Cardiac septum (tissue), 1 donor: ENCODE measurements around the gene CRYGN. TPM values are rescaled to one million over a fixed set of nuclear protein-coding genes. Genes with fewer than 3 reads are reported as not detected.

Experiments used
- DNase-seq: peaks from one replicate; pipeline ENCODE4 v3.0.0-alpha.2; 2020; ENCODE audit warnings: low spot score
- intact Hi-C: fragments of 100-400 bp; cut with DNase I; formaldehyde crosslinking; loops from one replicate; pipeline ENCODE4 v1.14.0; 2022
- total RNA-seq: library from RNA; stranded (reverse); fragmentation: NEBNext Ultra II Directional; extraction: Animal tissue kit (Norgen Biotek cat#: 25700); gene quantifications from one replicate; pipeline ENCODE4 v1.2.1, GENCODE V29; 2021
- donor health status: DM: no; HTN: no; CAD: no.

CRYGN gene
- total RNA-seq, 1 donor from 2014 or later = not detected

DNA sequence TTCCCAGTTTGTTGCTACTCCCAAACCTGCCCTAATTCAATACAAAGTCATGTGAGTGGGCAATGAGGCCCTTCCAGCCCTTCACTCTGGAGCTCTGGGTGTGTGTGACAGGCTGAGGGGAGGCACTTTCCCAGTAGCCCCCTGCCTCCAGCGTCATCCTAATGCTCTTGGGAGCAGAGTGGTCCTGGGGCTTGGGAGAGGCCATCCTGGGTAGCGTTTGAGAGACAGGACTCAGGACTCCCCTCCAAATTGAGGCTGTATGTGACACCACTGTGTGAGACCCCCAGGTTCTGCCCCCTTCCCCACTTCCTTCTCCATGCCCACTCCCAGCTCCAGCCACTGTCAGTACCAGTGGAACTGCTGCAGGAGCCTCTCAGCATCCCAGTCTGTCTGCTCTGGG is 6.5 kb upstream of the CRYGN start:
- no peak for DNase-seq
- intact Hi-C loops = no loop called here

DNA sequence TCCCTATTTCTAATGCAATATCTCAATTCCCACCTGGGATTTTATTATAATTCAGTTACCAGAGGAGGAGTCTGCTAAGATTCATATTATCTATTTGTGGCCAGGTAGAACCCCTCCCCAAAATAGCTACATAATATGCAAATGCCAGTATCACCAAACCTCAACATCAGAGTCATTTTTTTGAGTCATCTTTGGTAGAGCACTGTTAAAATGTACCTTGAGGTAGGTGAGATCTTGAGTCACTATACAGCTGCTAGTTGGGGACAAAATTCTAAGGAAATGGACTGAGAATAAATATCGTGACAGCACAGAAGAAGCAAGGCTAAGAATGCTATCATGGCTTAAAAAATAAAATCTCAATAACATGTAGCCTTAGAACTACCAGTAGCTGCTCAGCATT is 4.7 kb upstream of the CRYGN start:
- intact Hi-C loops = no loop called here
- DNase-seq = no peak

DNA sequence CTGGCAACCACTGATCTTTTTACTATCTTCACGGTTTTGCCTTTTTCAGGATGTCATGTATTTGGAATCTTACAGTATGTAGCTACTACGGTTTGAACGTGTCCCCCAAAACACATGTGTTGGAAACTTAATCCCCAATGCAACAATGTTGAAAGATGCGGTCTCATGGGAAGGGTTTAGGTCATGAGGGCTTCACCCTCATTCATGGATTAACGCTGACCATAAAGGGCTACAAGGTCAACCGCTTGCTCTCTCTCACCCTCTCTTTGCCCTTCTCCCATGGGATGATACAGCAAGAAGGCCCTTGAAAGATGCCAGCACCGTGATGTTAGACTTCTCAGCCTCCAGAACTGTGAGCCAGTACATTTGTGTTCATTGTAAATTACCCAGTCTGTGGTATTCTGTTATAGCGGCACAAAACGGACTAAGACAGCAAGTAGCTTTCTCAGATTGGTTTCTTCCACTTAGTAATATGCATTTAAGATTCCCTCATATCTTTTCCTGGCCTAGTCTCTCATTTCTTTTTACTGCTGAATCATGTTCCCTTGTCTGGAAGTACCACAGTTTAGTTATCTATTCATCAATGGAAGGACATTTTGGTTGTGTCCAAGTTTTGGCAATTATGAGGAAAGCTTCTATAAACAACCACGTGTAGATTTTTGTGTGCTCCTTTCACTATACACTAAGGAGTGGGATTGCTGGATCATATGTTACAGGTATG is 3.0 kb upstream of the CRYGN start:
- intact Hi-C loops = no loop called here
- DNase-seq = no peak

DNA sequence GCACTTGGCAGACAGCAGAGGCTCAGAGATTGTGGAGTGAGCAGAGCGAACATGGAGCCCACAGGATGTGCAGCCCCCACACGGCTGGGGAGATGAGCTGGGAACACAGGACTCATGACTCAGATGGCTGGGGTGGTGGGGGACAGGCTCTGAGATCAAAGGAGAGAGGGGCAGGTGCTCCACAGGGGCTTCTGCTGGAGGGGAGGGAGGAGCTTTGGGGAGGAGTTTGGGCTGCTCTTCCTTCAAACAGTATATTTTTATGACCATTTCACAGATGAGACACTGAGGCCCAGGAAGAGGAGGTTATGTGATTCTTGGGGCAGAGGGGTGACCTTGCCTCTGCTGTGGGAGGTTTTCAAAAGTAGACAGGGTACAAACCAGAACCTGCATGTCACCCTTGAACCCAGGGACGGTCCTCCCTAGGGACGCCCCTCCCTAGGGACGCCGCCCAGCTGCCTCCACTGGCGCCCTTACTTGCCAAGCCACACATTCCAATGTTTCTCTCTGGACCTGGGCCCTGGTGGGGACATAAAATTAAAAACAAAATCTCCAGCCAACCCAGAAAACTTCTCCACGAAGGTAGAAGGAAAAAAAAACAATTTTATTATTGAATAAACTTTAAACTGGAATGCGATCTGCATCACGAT is 981 bp upstream of the CRYGN start:
- intact Hi-C loops = no loop called here
- no peak for DNase-seq

DNA sequence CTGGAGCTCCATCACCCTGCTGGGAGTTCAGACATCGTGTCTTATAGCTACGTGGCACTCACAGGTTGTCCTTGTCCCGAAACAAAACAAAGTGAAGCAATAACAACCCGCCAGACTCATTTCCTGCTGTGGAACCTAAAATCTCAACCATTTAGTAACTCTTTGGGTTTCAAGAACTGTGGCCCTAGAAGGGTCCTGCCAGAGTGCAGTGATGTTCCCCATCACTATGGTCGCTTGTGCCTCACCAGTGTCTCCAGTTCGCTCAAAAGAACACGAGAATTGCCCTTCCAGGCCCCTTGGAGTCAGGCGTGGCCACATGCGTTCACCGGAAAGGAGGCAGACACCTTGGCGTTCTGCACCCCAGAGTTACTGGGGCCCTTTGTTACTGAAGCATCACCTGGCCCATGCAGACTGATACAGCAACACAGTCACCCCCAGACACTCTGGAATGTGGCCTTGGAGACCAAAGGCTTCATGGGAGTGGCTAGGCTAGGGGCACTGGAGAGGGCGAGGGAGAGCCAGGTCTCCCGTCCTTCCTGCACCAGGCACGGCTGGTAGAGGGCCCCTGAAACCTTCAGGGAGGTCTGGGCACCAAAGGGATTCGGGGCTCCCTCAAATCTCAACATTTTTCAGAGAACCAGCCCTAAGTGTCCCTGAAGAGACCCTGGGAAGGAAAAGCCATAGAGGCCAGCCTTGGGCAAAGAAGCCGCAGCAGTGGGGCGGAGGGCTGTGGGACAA is 908 bp downstream of the CRYGN start:
- no peak for DNase-seq
- intact Hi-C loops = no loop called here

DNA sequence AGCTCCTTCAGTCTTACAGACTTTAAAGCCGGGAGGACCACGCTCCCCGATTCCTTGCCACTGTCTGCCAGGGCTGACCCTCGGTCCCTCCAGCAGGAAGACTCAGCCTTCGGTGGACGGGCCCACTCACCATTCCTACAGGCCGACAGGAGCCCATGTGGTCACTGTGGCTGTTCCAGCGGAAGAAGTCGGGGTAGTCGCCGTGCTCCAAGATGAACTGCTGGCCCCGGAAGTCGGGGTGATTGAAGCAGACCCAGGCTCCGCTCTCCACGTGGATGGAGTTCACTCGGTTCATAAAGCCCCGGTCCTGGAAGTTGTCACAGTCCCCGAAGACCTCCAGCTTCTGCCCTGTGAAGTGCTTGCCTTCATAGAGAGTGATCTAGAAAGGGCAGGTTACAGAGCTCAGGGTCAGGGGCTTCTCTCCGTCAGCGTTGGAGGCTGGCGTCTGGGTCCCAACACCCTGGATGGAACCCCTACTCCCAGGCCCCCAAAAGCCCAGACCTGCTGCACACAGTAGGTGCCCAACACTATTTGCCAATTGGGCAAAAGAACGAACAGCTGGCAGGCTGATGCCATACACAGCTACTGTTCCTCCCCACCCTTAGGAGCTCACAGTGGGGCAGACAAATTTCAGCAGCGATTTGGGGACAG is 1.9 kb downstream of the CRYGN start:
- no peak for DNase-seq
- intact Hi-C loops = no loop called here

DNA sequence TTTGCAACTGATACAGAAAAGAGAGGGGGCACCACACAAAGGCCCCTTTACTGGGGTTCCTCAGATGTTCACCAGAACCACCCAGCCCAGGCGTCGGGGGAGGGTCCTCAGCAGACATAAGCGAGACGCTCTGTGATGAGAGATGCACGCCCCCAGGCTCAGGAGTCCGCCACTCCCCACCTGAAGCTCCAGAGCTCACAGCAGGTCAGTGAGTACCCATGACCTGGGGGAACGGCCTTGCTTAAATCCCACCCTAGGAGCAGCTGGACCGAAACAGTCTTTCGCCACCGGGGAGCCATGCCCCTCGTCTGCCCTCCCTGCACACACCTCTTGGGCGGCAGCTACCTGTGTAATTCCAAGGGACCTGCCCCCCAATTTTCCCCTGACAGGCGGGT is 2.8 kb downstream of the CRYGN start:
- intact Hi-C loops = no loop called here
- no peak for DNase-seq

DNA sequence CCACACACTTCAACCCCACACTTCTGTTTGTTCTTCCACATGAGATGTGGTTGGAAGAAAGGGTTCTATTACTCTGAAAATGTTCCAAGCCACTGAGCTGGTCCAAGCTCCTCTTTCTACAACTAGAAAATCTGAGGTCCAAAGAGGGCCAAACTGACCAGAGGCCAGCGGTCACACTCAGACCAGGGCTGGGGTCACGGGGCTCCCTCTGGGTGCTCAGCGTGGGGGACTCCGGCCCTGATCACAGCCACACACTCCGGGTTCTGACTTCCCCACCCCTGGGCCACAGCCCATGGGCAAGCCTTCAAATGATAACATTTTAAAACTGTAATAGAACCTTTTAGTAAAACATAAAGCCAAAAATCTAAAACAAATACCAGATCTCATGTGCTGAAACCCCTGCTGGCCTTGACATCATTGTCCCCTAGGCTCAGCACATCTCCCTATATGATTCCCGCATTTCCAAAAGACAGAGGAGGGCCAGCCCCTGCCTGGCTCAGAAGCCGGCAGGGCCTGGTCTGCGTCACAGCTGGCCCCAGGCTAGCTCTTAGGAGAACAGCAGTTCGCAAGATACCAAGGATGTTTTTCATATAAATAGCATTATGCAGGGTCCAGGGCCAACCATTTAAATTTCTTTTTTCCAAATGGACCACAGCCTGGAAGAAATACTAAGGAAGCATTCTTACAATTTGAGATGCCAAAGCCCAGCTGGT is 3.3 kb downstream of the CRYGN start:
- DNase-seq = no peak
- intact Hi-C loops = no loop called here

DNA sequence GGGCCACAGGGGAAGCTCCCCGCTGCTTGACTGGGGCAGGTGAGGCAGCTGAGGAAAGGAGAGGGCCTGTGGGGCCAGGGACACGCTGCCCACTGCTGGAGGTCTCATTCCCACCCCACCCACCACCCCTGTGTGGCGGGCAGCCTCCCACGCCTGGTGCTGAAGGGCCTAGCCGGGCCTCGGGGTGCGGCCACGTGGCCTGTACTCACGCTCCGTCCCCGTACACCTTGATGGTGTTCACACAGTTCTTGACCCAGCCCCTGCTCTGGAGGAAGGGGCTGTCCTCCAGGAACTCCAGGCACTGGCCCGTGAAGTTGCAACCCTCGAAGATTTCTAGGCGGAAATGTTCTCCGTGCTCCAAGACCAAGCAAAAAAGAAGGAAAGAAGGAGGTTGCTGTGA is 4.0 kb downstream of the CRYGN start:
- DNase-seq = no peak
- intact Hi-C loops = no loop called here

DNA sequence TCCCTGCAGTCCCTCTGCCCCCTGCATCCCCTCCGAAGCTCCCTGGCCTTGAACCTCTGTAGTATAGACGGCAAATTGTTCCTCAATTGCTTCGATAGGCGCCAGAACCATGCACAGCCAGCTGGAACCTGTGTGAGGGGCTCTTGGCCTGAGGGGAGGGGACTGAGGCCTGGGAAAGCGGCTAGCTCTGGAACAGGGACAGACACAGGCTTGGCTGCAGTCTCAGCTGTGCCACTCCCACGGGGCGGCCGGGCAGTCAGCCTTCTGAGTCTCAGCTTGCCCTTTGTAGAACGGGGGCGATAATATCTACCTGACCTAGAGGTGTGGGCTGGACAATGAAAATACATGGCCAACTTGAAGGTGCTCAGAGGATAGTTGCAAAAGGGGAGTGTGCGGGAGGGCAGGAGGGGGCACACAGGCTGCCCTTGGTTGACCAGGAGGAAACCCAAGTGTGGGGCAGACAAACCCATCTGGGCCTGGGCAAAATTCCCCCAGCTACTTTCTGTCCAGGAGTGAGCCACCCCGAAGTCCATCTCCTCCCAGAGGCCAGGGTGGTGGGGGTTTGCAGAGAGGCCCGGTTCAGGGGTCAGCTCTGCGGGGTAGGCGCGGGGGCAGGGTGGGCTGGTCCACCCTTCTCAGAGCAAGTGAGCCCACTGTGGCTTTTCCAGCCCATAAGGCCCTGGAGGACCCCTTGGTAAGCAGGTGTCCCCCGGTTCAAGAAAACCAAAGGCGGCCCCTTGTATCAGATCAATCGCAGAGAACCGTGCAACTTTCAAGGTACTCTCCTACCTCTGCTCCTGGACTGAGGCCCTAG is 4.6 kb downstream of the CRYGN start:
- intact Hi-C loops = no loop called here
- DNase-seq = no peak

DNA sequence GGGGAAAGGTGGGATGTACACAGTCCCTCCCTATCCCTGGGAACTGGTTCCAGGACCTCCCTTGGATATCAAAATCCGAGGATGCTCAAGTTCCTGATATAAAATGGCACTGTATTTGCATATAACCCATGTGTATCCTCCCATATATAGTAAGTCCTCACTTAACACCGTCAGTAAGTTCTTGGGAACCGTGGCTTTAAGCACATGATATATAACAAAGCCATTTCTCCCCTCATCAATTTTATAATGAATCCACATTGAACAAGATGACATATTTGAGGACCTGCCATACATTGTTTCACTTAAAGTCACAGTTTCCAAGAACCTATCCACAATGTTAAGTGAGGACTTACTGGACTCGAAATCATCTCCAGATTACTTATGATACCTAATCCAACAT is 5.4 kb downstream of the CRYGN start:
- intact Hi-C loops = no loop called here
- DNase-seq = no peak

DNA sequence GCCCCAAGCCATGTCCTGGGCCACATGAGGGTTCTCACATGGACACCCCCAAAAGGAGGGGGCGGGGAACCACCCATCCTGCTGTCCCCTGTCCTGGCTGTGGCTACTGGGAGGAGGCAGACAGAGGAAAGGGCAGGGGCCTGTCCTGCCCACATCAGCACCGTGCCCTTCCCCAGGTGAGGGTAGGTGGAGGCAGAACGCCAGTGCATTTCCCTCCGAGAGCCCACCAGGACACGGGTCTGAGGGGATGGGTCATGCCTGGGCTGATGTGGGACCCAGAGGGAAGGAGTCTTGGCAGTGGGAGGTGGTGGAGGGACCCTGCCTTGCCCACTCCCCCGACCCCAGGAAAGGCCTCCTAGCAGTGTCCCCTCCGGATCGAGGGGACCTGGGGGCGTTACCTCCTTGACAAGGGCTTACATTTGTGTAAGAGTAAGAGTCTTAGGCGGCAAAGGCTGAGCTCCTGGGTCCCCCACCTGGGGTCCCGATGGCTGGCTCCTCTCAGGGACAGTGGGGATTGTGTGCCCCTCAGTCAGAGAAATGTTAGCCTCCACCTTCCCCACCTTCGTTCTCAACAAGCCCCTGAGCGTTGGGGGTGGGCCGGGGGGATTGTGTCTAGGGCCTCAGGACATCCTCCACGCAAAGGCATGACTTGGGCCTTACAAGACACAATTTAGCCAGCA is 6.1 kb downstream of the CRYGN start:
- DNase-seq = no peak
- intact Hi-C loops = no loop called here

DNA sequence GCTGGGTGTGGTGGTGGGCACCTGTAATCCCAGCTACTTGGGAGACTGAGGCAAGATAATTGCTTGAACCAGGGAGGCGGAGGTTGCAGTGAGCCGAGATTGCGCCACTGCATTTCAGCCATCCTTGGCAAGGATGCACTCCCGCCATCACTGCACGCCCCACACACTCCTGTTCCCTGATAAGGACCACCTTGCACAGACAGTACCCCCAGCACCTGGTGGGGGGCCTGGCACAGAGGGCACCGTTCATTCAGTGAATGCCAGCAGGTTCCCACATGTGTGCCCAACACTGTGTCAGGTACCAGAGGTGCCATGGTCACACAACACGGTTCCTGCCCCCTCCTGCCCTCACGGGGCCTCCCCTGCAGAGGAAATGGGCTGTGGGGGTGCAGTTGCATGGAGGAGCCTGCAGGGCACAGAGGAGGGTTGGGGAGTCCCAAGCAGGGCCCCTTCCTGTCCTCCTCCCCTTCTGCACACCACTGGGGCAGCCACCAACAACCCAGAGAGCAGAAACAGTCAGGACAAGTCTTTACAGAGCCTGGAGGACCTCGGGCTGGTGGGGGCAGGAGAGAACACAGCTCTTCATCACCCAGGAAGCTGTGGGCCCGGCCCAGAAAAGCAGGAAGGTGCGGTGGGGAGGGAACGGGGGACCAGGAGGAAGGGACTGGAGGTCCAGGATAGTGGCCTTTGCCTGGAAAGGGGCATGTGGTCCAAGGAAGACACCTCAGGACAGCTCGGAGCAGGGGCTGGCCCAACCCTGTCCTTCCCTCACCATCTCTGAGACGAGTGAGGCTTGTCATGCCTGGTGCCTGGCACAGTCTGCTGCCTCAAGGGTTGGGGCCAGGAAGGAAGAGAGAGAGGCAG is 7.1 kb downstream of the CRYGN start:
- intact Hi-C loops = no loop called here
- no peak for DNase-seq

DNA sequence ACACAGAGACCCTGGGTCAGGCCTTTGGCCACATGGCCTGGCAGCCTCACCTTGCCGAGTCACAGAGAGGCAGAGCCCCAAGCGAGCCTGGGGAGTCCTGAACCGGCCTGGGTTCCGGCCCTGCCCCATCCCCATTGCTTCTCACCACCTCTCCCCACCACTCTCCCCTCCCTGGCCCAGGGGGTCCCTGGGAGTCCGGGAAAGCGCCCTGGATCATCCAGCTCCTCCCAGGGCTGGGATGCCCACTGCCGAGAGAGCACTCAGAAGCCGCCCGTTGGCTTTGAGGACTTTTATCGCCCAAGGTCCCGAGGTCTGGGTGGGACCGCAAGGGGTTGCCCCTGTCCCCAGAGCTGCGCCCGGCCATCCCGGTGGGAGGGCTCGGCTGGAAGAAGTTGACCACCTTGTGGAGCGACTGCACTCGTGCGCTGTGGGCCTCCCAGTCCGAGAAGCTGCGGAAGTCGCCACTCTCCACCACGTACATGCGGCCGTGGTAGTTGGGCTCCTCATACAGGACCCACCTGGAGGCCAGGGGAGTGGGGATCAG is 8.1 kb downstream of the CRYGN start:
- no peak for DNase-seq
- intact Hi-C loops = no loop called here

DNA sequence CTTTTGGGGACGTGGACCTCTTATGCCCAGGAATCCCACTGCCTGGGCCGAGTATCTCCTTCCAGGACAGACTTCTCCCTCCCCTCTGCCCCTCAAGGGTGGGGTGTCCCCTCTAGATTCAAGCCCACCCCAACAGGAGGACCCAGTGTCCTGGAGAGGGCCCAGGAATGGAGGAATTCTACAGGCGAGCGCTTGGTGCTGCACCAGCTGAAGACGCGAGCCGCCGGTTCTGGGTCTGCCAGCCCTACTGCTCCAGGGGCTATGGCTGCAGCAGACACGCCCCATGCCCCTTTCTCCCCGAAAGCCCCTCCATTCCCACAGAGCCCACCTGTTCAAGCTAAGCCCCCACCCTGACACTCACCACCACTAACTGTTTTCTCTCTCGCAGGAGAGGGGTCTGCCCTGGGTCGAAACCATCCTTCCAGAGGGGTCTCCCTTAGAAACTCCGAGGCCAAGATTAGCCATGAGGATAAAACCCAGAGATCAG is 8.6 kb downstream of the CRYGN start:
- no peak for DNase-seq
- intact Hi-C loops = no loop called here

DNA sequence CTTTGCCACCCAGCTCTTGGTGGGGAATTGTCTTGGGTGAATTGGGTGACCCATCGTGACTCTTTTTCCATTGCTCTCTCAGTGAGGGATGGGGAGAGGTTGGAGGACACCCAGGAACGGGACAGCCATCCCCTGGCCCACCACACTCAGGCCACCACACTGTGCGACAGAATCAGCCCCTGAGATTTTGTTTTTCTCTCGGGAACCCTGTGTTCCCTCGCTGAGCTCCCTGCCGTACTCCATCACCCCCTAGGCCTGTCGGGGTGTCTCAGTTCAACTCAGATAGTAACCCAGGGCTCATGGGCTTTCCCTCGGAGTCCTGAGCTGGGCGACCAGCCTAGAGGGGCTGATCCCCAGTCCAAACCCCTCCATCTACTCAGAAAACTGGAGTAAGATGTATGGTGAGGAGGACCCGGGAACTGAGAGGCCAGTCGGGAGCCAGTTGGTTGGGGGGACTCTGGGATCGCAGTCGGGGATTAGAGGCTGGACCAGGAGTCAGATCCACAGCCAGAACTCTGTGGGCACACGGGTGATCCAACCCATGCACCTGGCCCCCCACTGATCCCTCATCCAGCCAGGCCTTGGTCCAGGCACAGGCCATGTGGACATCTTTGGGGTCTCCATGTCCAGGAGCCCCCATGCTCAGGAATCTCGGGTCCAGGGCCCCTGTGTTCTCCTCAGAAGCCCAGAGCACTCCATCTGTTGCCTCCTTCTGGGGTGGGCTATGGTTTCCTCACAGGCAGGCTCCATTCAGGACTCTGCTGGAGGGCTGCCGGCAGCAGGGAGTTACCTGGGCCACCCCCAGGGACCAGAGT is 9.3 kb downstream of the CRYGN start:
- intact Hi-C loops = no loop called here

More for the DNA sequence above, 9.3 kb downstream of the CRYGN start:
- no peak for DNase-seq
